ENCODE measurements around the gene TNIK. TPM values are rescaled to one million over a fixed set of nuclear protein-coding genes. Genes with fewer than 3 reads are reported as not detected.
A peak's percentile ranks its signal among the peaks of the same experiment; 100 is the strongest.

The TNIK gene
- total and polyA plus RNA-seq, 2 of the 4 experiments (the other 2 are of a cell fraction): 3.4 to 6.3 TPM

DNA sequence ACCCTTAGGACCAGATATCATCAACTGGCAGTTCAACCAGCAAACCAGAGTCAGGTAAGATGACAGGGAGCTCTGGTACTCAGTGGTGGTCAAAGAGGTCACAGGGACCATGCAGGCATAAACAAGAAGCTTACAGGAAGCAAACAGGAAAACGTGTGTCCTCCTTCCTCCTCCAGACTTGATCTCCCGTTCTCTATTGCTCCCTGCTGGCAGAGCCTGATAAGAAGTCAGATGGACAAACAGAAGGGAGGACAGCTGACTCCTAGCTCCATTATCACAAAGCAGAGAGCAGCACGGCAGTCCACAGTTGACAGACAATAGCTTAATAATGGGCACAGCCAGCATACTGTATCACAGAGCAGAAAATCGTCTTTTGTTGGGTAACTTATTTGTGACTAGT is 277.2 kb downstream of the TNIK start:
- no peaks in the 10 kb centered on the region for H3K27me3 ChIP-seq (ENCODE audit: control insufficient read depth, insufficient read depth, low read length)
- no peak overlapping the region for H4K5ac ChIP-seq (ENCODE audit: low read depth, low read length)
- H3K18ac ChIP-seq (ENCODE audit: low read depth, low read length): no peak overlapping the region
- TF ChIP-seq CHD1 (IDR thresholded peaks at IDR 0.05; ENCODE audit: low read depth, low read length) (no peak), RCOR1 (IDR thresholded peaks at IDR 0.05; ENCODE audit: insufficient replicate concordance, low read length) (no peak), FOS (IDR thresholded peaks at IDR 0.05; ENCODE audit: low read depth, low read length) (no peak), NFE2L2 (IDR thresholded peaks at IDR 0.05; ENCODE audit: low read depth, low read length) (no peak), MXI1 (IDR thresholded peaks at IDR 0.05; ENCODE audit: borderline replicate concordance, low read depth, low read length) (no peak), MAZ (IDR thresholded peaks at IDR 0.05; ENCODE audit: borderline replicate concordance, low read depth, low read length) (no peak), MAFK (IDR thresholded peaks at IDR 0.05; ENCODE audit: low read depth, low read length) (no peak), BHLHE40 (IDR thresholded peaks at IDR 0.05; ENCODE audit: low read depth, low read length) (no peak), RAD21 (IDR thresholded peaks at IDR 0.05; ENCODE audit: low read length) (peak; percentile 55), SMC3 (IDR thresholded peaks at IDR 0.05; ENCODE audit: low read depth, low read length) (peak; percentile 47; the same call in 1 of the 2 replicates), RFX5 (IDR thresholded peaks at IDR 0.05; ENCODE audit: low read depth, low read length) (no peak), POLR2A (IDR thresholded peaks at IDR 0.05; ENCODE audit: low read depth, low read length) (no peak), CEBPB (IDR thresholded peaks at IDR 0.05; ENCODE audit: low read depth, low read length) (no peak)
- TF ChIP-seq, protein P1, sequence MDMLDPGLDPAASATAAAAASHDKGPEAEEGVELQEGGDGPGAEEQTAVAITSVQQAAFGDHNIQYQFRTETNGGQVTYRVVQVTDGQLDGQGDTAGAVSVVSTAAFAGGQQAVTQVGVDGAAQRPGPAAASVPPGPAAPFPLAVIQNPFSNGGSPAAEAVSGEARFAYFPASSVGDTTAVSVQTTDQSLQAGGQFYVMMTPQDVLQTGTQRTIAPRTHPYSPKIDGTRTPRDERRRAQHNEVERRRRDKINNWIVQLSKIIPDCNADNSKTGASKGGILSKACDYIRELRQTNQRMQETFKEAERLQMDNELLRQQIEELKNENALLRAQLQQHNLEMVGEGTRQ (IDR thresholded peaks at IDR 0.05; ENCODE audit: low read depth, low read length): no peak
- TF ChIP-seq, protein P2, sequence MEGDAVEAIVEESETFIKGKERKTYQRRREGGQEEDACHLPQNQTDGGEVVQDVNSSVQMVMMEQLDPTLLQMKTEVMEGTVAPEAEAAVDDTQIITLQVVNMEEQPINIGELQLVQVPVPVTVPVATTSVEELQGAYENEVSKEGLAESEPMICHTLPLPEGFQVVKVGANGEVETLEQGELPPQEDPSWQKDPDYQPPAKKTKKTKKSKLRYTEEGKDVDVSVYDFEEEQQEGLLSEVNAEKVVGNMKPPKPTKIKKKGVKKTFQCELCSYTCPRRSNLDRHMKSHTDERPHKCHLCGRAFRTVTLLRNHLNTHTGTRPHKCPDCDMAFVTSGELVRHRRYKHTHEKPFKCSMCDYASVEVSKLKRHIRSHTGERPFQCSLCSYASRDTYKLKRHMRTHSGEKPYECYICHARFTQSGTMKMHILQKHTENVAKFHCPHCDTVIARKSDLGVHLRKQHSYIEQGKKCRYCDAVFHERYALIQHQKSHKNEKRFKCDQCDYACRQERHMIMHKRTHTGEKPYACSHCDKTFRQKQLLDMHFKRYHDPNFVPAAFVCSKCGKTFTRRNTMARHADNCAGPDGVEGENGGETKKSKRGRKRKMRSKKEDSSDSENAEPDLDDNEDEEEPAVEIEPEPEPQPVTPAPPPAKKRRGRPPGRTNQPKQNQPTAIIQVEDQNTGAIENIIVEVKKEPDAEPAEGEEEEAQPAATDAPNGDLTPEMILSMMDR (conservative IDR thresholded peaks at IDR 0.05; ENCODE audit: low read depth, low read length): peak; percentile 39
- TF ChIP-seq, protein P3, sequence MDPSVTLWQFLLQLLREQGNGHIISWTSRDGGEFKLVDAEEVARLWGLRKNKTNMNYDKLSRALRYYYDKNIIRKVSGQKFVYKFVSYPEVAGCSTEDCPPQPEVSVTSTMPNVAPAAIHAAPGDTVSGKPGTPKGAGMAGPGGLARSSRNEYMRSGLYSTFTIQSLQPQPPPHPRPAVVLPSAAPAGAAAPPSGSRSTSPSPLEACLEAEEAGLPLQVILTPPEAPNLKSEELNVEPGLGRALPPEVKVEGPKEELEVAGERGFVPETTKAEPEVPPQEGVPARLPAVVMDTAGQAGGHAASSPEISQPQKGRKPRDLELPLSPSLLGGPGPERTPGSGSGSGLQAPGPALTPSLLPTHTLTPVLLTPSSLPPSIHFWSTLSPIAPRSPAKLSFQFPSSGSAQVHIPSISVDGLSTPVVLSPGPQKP (IDR thresholded peaks at IDR 0.05; ENCODE audit: borderline replicate concordance, low read depth, low read length): no peak
- no peak overlapping the region for H3K56ac ChIP-seq (ENCODE audit: extremely low read depth, insufficient read depth, low read length)
- WGBS, 2 experiments (ENCODE audit: extremely low coverage in 2 of 2, insufficient read length in 1 of 2): 83% methylated on average over 1 of the region's 4 CpGs; no CpG with 5 or more reads in 1 of the 2 experiments
- ChIA-PET POLR2A (ENCODE audit: unreplicated experiment) (no interaction called here), CTCF (interaction anchor here (0.6 to 2.3 kb wide), 7 partner anchors 17 to 383 kb away, joined by 3 to 7 read pairs (median 4); no protein-coding TSS in a partner anchor)
- dilution Hi-C loops (cut with HindIII; ENCODE audit: low sequenced_read_pairs, unreplicated experiment) (no loop called here), in situ Hi-C loops (cut with MboI; ENCODE audit: low sequenced_read_pairs) (loop anchor here (10.0 kb wide), 1 partner anchor 218 kb away; no protein-coding TSS in a partner anchor), intact Hi-C loops (cut with micrococcal nuclease) (loop anchor here (1.0 kb wide), 2 partner anchors 133 to 222 kb away; no protein-coding TSS in a partner anchor)
- H3K36me3 ChIP-seq (ENCODE audit: control insufficient read depth, insufficient read depth, low read length): no peaks in the 10 kb centered on the region
- H3K27ac ChIP-seq (ENCODE audit: insufficient read depth, low read length): no peak overlapping the region
- H3K9me3 ChIP-seq (ENCODE audit: control insufficient read depth, insufficient read depth, low read length): no peaks in the 10 kb centered on the region
- H3K9ac ChIP-seq (ENCODE audit: low read depth, low read length): no peak overlapping the region
- H2BK120ac ChIP-seq (ENCODE audit: low read depth, low read length): no peak overlapping the region
- H3K4me1 ChIP-seq (ENCODE audit: control insufficient read depth, insufficient read depth, low read length): peaks cover 5% of the 10 kb centered on the region
- no peak overlapping the region for H2BK20ac ChIP-seq (ENCODE audit: low read depth, low read length)
- no peak overlapping the region for H3K4me2 ChIP-seq (ENCODE audit: low read depth, low read length)
- no peaks in the 10 kb centered on the region for H4K20me1 ChIP-seq (ENCODE audit: insufficient read depth, low read length)
- DNase-seq: peak; percentile 37
- BruUV-seq (replicated peaks): no TSS peak
- no peaks in the 10 kb centered on the region for H3K79me1 ChIP-seq (ENCODE audit: low read depth in 1 of 2, low read length in 2 of 2)
- peak overlapping the region; percentile 44 for H2AFZ ChIP-seq (replicated peaks; ENCODE audit: low read length, poor library complexity)
- H4K8ac ChIP-seq (ENCODE audit: low read depth in 2 of 2, low read length in 2 of 2): no peak overlapping the region
- ATAC-seq (ENCODE audit: low read depth): no peak
- H3K14ac ChIP-seq (replicated peaks; ENCODE audit: low read depth, low read length): no peak overlapping the region
- H2BK5ac ChIP-seq (ENCODE audit: low read depth, low read length, poor library complexity, severe bottlenecking): no peak overlapping the region
- no peak overlapping the region for H4K91ac ChIP-seq (ENCODE audit: insufficient read depth, low read depth, low read length)
- H2AK9ac ChIP-seq (replicated peaks; ENCODE audit: low read depth, low read length, poor library complexity): no peak overlapping the region
- no peaks in the 10 kb centered on the region for H3K9me1 ChIP-seq (ENCODE audit: insufficient read depth, low read length)
- no peak overlapping the region for H3K4me3 ChIP-seq (ENCODE audit: insufficient read depth, low read depth, low read length)
- no peak overlapping the region for H2AK5ac ChIP-seq (ENCODE audit: low read depth, low read length)
- no peak overlapping the region for H3K4ac ChIP-seq (ENCODE audit: low read depth, low read length)
- no peak overlapping the region for H2BK15ac ChIP-seq (ENCODE audit: low read depth, low read length)
- H3K23ac ChIP-seq (ENCODE audit: low read depth, low read length): no peak overlapping the region

Measured in IMR-90 (cell line).